H54 (cell line): ENCODE measurements around the gene E2F2.

ENCODE experiments used
- DNase-seq: peaks from one replicate; pipeline ENCODE4 v3.0.0; 2011; ENCODE audit warnings: low spot score, mixed read lengths; ENCODE audit not compliant: insufficient read length
- FAIRE-seq: peaks from 3 replicates; lab custom pipeline; 2011; peaks lifted over from hg19 to GRCh38; lab: Jason Lieb, UNC
- POLR2A ChIP-seq: IDR thresholded peaks from 2 replicates; pipeline ENCODE4 v1.6.1; 2011; ENCODE audit warnings: low read depth, mild to moderate bottlenecking, low read length

Gene E2F2

DNA sequence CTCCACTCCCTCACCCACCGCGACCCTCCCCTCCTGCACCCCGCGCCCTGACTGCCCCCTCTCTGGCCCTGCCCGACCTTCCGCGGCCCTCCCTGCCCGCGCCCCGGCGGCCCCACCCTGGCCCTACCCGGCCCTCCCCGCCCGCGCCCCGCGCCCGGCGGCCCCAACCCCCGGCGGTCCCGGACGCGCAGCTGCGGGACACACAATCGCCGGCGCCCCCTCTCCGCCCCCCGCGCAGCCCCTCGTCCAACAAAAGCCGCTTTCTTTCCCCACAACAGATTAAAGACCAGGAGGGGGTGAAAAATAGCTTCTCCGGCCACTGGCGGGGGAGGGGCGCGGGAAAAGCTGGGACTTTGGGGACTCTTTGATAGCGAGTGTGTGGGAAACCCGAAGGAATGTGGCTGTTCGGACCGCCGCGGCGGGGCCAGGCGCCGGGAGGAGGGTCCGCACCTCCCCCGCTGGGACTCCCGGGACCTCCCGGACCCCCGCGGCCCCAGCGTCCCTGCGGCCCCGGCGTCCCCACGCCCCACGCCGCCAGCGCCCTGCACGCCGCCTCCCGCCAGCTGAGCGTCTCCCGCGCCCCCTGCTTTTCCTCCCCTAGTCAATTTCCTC is 37.1 kb upstream of the E2F2 start:
- TF ChIP-seq POLR2A = no peak
- no peak for FAIRE-seq
- DNase-seq = no peak

DNA sequence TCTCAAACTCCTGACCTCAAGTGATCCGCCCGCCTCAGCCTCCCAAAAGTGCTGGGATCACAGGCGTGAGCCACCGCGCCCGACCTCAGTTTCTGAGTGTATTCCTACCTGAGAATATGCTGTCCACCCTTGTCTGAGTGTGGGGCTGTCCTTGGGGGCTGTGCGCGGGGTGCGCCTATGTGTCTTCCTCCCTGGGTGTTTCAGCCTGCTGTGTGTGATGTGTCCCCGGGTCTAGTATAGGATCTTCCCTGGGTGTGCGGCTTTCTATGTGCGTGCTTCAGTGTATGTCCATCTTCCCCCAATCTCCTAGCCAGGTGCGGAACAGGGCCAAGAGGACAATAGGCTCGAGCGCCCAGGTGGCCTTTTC is 36.6 kb upstream of the E2F2 start:
- FAIRE-seq (no peak), DNase-seq (no peak)
- TF ChIP-seq POLR2A = no peak

DNA sequence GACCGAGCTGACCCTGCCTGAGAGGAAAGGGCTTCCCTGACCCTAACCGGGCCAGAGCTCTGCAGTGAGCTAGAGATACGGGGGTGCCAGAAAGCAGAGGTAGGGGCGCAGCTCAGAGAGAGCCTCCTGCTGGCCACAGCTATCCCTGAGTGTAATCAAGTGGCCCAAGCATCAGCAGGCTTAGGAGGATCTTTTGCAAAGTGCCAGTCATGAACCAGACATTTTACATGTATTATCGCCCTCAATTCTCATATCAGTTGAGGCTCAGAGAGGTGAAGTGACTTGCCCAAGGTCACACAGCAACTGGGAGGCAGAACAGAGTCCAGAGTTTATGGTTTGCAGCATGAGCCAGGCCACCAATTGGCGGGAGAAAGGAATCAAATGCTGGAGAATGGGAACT is 35.3 kb upstream of the E2F2 start:
- DNase-seq (no peak), FAIRE-seq (no peak)
- no peak for TF ChIP-seq POLR2A

DNA sequence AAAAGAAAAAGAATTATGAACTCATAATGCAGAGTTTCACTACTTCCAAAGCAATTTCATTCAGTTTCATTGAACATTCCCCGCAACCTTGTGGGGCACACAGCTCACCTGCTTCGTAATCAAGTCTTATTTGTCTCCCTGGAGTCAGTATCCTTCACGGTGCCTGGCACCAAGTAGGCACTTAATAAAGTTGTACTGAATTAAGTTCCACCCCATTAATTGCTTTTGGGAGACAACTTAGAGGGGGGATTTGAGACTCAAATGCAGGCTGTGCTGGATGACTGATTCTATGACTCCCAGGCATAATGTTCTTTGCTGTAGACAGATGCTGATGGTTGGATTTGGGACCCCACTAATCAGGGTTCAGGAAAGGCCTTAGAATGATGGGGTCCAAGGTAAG is 34.7 kb upstream of the E2F2 start:
- TF ChIP-seq POLR2A = no peak
- DNase-seq (no peak), FAIRE-seq (no peak)

DNA sequence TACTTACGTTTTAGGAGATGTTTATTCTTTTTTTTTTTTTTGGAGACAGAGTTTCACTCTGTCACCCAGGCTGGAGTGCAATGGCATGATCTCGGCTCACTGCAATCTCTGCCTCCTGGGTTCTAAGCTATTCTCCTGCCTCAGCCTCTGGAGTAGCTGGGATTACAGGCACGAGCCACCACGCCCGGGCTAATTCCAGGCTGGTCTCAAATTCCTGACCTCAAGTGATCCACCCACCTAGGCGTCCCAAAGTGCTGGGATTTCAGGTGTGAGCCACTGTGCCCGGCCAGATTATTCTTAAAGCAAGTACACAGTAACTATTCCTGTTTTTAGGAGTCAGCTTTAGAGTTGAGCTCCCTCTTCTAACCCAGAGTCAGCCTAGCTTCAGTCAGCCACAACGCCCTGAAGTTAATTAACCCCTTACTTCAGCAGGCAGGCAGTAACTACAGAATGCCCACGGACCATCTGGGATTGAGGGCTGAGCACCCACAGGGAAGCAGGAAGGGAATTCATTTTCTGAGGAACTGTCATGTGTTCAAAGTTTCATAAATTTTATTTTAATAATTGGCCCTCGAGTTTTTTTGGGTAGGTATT is 33.6 kb upstream of the E2F2 start:
- TF ChIP-seq POLR2A = no peak
- FAIRE-seq (no peak), DNase-seq (no peak)

DNA sequence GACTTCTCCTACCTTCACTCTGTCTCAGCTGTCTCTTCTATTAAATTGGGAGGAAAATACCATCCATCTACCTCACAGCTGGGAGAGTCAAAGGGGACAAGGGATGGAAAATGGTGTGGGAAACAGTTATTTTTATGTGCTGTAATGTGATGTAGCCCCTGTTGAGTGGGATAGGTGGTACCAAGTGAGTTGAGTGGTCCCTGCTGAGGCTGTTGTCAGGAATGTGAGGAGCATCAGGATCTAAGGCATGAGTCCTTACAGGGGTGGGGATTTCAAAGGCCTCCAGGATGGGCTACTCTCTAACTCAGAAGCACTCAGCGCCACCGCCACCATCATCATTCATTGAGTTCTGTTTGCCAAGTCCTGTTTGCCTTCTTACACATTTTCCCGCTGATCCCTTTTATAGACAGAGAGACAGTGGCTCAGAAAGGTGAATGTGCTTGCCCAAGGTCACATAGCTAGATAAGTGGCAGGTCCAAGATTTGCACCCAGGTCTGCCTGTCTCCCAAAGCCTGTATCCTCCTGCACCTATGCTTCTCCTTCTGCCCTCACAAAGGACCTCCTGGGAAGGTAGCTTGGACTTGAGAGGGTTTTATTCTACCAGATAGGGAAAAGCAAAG is 32.8 kb upstream of the E2F2 start:
- no peak for FAIRE-seq
- DNase-seq = no peak
- no peak for TF ChIP-seq POLR2A

DNA sequence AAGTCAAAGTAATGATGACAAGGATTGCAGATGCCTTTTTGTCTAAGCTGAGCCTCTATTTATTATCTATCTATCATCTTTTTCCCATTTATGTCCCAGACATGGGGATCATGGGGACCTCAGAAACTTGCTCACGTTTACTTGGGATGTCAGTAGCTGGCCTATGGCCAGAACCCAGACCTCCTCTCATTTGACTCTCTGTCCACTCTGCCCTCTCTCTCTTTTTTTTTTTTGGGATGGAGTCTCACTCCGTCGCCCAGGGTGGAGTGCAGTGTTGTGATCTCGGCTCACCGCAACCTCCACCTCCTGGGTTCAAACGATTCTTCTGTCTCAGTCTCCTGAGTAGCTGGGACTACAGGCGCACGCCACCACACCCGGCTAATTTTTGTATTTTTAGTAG is 32.0 kb upstream of the E2F2 start:
- no peak for TF ChIP-seq POLR2A
- no peak for FAIRE-seq
- DNase-seq = no peak

DNA sequence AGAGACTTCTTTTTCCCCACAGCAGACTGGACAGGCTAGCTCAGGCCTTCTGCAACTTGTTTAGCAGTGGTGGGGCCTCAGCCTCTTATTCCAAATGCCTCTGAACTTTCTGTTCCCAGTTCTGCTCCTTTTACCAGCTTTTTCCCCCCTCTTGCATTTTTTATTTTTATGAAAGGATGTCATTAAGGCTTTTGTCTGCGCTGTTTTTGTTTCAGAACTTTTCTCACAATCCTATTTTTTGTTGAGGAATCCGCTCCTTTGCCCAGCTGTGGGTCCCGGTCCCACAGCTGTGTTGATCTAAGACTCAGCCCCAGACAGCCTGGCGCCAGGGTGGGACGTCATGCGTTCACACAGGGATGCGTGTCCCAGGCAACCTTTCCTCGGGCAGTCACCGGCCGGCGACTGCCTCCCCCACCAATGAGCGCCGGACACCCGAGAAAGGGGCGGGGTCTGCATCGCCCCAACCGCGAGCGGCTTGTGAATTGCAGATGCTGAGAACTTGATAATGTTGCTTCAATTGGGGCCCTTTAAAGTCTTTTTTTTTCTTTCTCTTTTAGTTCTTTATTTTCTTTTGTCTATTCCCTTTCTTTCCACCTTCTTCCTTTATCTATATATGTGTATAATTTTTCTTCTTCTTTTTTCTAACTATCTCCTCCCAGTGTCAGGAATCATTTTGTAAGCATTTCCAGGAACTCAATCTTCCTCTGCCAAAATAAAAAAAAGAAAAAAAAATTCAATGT is 31.3 kb upstream of the E2F2 start:
- no peak for TF ChIP-seq POLR2A
- peak; percentile 6 for FAIRE-seq
- DNase-seq = peak; percentile 81

DNA sequence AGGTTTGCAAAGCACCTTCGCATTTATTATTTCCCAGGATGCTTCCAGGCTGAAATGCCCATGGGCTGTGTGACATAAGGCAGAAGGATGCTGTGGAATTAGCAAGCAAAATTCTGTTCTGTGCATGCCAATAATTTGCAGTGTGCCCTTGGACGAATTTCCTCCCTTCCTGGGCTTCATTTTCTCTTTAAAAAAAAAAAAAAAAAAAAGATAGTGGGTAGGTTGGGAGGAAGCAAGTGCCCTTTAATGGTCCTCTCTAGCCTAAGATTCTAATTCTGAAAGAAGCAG is 30.7 kb upstream of the E2F2 start:
- DNase-seq = no peak
- no peak for TF ChIP-seq POLR2A
- no peak for FAIRE-seq

DNA sequence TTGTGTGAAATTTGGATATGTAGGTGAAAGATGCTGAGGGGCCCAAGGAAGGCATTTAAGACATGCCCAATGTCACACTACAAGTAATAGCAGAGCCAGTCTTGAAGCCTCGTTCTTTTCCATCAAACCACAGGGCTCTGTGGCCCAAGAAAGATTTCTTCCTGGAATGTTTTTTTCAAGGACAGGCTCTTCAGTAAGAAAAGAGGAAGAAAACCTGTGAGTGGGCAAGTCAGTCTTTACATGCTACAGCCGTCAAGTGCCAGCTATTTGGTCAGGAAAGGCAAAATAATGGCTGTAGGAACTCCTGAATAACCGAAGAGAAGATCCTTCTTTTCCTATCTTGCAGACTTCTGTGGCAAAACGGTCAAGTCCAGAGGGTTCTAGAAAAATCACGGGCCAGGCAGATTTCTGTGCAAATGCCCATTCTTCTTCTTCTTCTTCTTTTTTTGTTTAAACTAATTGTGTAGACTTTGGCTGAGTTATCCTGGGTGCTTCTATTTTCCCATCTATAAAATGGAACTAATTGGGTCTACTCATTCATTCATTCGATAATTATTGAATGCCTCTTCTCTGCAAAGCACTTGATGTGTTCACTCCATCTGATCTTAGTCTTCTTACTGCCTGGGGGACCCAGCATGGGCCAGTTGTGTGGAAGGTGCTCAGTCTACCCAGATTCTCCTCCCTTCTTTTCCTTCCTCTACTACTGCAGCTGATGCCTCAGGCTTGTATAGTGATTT is 30.2 kb upstream of the E2F2 start:
- TF ChIP-seq POLR2A = no peak
- DNase-seq = no peak
- FAIRE-seq = no peak

DNA sequence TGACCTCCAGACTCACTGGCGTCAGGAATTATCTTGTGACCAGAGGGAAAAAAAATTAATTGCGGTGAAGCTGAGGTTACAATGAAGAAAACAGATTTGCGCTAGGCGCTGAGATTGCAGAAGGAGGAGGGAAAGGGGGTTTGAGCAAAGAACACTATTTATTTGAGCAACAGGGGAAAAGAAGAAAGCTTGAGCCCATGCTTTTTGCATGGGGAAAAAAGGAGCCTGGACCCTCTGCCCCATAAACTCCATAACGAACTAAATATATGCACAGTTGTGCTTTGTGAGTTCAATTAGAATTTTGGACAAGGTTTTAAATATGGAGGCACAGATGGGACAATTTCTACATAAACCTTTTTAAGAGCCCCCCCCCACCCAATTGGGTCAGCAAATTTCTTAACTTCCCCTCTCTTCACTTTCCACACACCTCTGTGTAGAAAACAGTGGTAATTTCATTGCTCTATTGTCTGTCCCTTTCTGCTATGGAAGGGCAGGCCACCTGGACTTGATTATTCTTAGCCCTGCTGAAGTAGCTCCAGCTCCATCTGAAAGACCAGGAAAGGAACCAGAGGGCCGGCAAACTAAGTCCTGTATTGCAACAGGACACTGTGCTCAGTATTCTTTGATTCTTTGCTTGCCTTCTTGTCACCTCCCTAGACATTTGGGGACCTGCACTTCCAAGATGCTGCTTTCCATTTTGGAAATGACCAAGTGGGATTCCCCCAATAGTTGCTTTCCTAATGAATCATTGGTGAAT is 29.1 kb upstream of the E2F2 start:
- TF ChIP-seq POLR2A = no peak
- FAIRE-seq (no peak), DNase-seq (no peak)

DNA sequence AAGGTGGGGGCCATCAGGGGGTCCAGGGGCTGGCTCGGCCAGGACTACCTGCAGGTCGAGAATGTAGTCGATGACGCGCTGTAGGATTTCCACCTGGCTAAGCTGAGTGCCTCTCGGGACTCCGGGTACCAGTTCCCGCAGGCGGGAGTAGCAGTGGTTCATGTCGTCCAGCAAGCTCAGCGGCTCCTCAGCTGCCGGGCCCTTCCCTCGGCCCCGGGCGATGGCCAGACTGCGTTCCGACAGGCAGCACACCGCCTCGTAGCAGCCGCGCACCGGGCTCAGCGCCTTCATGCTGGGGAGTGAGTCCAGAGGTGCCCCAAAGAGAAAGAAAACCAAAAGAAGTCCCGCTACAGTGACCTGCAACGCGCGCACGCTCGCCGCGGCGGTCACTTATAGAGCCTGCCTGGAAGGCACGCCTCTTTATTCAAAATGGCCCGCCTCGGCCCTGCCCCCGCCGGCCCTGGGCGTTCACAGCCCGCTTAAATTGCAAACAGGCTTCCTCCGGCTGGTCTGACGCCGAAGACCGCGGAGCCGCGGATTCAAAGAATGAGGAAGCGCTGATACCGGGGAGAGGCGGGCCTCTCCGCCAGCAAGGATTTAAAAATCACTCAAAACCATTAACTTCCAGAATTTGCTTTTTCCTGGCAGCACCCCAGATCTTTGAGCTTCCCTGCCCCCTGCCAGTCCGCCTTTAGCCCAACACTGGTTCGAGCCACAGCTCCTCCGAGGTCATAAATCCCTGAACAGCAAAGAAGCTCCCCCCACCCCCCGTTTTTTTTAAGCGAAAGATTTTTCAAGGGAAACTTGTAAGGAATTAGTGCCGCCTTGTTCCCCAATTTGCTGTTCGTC is 28.3 kb upstream of the E2F2 start, which contains the start of gene ID3:
TSS of gene ID3 (minus strand) at position 366 of the 849 bp plus-strand sequence. CDS start at position 291, 75 bp downstream.
- DNase-seq (no peak), FAIRE-seq (no peak)
- peak; percentile 93 for TF ChIP-seq POLR2A

DNA sequence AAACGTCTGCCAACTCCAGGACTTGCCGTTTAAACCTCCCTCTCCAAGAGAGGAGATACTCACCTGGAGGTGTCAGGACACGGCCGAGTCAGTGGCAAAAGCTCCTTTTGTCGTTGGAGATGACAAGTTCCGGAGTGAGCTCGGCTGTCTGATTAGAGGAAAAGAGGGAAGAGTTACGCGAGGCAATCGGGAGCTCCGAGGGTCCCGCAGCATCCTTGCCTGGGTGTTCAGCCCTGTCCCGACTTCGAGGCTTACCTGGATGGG is 27.8 kb upstream of the E2F2 start:
- FAIRE-seq (no peak), DNase-seq (no peak)
- TF ChIP-seq POLR2A = no peak
